HG02571 (cell line): ENCODE measurements around the gene GNPAT.

Experiments
- ATAC-seq: cut with Tn5 transposase; IDR thresholded peaks from one replicate; pipeline ENCODE4 v1.9.1; 2021; ENCODE audit warnings: mild to moderate bottlenecking, moderate library complexity; ENCODE audit not compliant: unreplicated experiment

Gene GNPAT

DNA sequence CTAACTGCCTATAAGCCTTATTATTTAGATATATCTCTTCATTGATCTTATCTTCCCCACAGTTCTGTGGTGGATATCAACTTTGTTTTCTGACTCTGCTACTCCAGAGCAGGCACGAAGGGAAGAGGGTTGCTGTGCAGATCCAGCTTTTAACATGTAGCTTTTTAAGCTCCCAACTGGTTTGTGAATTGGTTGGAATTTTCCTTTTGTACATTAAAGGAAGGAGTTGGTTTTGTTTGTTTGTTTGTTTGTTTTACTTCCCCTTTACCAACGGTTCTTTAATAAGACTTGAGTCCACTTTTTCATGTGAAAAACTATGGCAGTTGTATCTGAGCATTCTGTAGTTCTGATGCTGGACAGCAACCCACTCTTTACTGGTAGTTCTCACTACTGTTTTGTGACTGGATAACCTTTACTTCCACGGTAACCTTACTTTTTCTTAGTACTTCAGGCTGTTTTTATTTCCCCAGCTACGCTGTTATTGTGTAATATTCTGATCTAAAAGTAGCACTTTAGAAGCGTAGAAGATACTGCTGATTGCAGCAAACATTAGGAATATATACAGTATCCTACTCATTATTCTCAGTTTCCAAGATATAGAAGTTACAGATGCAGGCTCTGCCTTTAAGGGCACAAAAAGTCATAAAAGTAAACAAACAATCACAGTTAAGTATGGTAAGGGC, 1.6 kb downstream of the GNPAT start:
- no peak for ATAC-seq

DNA sequence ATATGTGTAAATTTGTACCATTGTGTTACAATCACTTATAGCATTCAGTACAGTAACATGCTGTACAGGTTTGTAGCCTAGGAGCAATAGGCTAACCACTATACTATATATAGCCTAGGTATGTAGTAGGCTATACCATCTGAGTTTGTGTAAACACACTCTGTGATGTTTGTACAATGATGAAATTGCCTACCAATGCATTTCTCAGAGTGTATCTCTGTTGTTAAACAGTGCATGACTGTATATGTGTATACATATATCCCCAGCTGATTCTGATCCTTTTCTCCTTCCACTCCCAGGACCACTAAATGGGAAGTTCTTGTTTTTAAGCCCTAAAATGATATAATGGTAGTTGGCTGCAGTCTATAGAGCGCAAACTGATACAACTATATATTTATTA, 7.8 kb downstream of the GNPAT start:
- no peak for ATAC-seq

DNA sequence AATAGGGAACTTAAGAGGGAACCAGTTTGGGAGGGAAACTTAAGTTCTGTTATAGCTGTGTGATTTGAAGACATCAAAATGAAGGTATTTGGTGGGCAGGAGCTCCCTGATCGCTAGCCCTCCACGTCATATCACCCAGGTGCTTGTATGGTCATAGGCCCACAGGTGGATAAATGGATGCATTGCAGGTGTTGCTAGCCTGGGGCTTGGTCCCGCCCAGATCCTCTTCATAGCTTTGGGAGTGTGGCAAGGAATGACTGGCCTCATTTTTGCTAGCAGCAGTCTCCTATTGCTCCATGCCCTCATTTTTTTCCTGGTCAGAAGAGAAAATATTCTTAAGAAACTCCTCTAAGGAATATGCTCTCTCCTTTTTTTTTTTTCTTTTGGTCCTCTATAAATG, 11.3 kb downstream of the GNPAT start:
- ATAC-seq, result no peak

DNA sequence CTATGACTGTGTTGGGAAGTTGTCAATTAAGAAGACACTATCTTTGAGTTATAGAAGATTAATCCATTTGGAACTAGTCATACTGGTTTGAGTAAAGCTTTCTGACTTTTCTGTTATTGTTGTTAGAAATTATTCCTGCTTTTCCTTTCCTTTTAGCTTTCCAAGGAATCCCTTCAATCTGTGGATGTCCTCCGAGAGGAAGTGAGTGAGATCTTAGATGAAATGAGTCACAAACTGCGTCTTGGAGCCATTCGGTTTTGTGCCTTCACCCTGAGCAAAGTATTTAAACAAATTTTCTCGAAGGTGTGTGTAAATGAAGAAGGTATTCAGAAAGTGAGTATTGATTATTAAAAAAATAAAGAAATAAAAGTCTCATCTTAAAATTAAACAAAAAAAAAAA, 19.3 kb downstream of the GNPAT start:
- no peak for ATAC-seq

DNA sequence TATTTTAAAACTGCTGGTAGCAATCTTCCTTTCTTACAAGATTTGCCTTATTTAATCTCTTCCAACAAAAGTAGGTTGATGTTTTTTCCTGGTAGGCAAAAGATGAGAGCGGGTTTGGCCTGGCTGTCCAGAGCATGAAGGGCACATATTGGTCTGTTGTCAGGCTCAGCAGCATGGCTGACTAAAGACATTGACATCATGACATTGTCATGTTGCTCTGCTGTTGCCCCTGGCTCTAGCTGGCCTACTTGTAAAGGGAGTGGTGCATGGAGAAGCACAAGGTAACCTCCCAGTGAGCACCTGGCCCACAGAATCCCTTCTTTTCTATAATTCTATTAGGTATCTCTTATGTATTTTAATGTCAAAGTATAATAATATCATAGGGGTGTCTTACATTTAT, 23.6 kb downstream of the GNPAT start:
- ATAC-seq, result no peak

GRCh38 chr1:231265379-231265778, 24.4 kb downstream of the GNPAT start:
- ATAC-seq, result no peak

- ATAC-seq, result no peak
Measured at GRCh38 chr1:231266811-231267322, 25.9 kb downstream of the GNPAT start.

DNA sequence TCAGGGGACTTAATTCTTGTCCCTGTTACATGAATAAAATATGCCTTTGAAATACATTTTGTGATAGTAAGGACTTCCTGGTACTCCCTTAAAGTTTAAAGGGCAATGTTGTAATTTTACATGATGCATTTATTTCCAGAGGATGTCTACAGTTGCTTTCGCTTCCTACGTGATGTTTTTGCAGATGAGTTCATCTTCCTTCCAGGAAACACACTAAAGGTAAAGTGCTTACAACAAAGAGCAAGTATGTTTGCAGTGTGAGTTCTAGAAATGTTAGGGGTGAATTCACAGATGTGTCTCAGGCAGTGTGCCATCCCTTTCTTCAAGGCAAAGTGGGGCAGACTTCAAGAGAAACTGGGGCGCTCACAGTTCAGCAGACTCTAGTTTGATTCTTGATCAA, 31.2 kb downstream of the GNPAT start:
- no peak for ATAC-seq

- no peak for ATAC-seq
Measured at GRCh38 chr1:231272880-231273279, 31.9 kb downstream of the GNPAT start.

GRCh38 chr1:231274119-231274825, 33.3 kb downstream of the GNPAT start:
- ATAC-seq, result no peak

DNA sequence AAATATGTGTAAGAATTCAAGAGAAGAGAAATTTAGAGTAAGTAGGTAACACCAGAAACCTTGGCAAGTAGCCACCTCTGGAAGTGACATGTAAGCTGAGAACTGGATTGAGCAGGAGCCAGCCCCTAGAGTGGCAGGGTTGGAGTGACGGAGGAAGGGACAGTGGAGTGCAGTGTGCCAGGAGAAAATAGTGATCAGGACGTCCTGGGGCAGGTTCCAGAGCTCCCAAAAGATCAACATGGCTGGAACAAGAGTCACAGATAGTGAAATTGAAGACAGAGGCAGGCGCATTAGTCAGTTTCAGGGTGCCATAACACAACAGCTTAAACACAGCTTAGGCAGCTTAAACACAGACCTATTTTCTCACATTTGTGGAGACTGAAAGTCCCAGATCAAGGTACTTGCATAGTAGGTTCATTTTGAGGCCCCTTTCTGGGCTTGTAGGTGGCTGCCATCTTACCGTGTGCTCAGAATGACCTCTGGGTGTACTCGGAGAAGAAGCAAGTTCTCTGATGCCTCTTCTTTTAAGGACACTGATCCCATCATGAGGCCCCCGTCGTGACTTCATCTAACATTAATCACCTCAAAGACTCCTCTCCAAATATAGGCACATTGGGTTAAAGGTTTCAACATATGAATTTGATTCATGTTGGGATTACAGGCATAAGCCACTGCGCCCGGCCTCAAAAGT, 37.2 kb downstream of the GNPAT start:
- ATAC-seq, result no peak

GRCh38 chr1:231279081-231279480, 38.1 kb downstream of the GNPAT start:
- no peak for ATAC-seq

- ATAC-seq, result no peak
Measured at GRCh38 chr1:231279683-231280082, 38.7 kb downstream of the GNPAT start.

DNA sequence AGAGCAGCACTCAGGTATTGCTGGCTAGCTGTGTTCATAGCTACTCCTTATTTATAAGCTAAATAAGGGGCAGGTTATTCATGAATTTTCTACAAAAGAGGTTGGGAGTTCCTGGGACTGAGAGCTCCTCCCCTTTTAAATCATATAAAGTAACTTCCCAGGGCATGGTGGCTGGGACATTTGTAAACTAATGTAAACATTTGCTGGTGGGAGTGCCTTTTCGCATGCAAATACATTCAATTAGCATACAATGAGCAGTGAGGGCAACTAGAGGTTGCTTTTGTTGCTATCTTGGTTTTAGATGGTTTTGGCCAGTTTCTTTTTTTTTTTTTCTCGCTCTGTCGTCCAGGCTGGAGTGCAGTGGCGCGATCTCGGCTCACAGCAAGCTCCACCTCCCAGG, 43.4 kb downstream of the GNPAT start:
- no peak for ATAC-seq

GRCh38 chr1:231286603-231287002, 45.6 kb downstream of the GNPAT start:
- no peak for ATAC-seq

GRCh38 chr1:231295938-231296337, 54.9 kb downstream of the GNPAT start:
- ATAC-seq, result no peak

DNA sequence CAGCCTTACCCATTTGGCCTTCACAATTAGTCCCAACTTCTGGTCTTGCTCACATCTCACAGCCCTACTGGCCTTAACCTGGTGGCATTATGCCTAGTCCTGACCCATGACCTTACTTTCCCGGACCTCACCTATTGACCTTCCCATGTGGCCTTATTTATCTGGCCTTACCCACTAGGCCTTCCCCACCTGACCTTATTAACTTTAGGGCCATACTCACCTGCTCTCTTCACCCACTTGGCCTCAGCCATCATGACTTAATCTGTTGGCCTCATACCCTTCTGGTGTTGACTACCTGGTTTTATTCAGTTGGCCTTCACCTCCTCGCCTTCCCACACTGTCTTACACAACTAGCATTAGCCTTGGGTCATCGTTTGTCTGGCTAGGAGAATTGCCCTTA, 61.0 kb downstream of the GNPAT start:
- ATAC-seq, result no peak

DNA sequence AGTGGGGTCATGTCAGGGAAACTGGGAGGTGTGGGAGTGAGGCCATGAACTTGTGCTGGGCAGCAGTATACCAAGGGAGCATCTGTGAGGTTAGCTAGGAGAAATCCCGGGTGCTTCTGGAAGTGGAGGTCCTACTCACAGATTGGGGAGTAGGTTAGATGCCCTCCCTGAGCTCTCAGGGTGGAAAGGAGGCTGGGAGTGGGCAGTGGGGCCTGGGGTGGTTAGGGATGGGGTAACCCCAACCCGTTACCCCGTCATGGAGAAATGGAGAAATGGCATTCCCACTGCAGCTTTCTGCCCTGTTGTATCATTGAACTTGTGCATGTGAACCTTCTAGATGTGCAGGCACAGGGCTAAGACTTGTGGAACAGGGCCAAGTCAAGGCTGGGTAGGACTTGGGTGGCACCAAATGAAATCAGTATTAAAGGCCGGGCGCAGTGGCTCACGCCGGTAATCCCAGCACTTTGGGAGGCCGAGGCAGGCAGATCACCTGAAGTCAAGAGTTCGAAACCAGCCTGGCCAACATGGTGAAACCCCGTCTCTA, 69.5 kb downstream of the GNPAT start:
- no peak for ATAC-seq

DNA sequence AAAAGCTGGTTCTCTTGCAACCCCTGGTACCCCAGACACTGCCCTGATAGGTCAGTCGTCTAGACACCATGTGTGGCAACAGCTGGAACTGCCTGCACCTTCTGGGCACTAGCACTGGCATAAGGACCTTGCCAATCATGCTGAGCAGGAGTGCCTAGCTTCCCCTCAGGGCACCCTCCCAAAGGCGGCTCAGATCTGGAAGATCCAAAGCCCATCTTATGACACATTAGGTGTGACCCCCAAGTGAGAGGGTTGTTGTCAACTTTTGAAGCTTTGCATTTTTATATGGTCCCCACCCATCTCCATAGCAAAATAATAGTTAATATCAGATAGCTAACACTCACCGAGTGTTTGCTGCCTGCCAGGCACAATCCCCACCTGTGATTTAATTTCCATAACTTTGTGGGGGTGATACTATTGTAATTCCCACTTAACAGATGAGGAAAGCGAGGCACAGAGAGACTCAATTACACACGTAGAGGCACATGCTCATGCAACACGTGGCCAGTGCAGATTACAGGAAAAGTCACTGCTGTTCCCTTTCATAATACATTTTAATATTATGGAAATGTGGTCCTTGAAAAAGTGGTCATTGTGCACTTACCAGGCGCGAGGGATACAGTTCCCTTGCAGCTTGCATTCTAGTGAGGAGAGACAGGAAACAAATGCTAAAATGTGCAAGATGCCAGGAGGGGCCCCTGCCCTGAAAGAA, 70.9 kb downstream of the GNPAT start:
- no peak for ATAC-seq

- ATAC-seq, result no peak
Measured at GRCh38 chr1:231312432-231312788, 71.4 kb downstream of the GNPAT start.

DNA sequence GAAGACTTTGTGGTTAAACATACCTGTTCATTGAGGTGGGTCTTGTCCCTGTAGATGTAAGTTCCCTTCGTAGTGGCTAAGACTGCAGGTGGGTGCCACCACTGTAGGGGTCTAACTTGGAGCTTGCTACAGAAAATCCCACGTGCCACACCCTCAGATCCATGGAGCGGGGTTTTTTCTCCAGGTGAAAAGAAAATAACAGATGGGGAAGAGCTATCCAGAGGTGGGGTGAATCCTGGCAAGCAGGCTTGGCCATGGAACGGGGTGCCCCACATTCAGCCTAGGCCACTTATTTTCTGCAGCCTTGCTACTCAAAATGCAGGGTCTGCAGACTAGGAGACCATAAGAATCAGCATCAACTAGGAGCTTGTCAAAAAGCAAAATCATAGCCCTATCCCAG, 72.6 kb downstream of the GNPAT start:
- ATAC-seq, result no peak
